ENCODE measurements around the gene PTHLH.

The PTHLH gene

DNA sequence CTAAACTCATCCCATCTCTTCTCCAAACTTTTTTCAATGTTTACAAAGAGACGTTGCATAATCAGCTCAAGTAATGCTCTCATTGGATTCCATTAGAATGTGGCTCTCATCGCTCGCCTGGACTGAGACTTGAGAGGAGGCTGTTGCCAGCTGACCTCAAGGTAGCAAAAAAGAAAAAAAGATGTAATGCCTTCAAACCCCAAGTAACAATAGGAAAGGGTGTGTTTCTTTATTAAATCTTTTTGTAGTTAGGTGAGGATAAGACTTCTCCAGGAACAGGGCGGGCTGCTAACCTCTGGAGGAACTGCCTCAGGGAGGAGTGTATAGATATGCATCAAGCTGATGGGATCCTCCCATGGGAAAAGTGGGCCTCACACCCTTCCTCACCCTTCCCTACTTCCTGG lies 956 bp upstream of the PTHLH start:
- DNase-seq = no peak

- no peak for DNase-seq
Observed at GRCh38 chr12:27971606-27972005, 927 bp downstream of the PTHLH start.

DNA sequence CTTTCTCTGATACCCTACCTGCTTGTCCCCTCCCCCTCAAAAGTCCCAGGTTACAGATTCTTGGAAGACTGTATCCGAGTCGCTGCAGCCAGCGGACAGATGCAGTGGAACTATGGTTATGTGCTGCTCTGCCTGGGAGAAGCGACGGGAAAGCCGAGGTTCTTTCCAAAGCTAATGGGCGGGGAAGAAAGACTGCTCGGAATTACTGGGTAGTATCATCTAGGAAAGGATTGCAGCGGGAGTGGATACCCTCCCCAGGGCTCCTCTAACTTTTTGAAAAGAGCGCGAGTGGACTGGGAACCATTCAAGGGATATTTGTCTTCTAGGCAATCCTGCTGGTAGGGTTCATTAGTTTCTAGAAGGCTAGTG lies 1.4 kb downstream of the PTHLH start:
- DNase-seq = no peak

DNA sequence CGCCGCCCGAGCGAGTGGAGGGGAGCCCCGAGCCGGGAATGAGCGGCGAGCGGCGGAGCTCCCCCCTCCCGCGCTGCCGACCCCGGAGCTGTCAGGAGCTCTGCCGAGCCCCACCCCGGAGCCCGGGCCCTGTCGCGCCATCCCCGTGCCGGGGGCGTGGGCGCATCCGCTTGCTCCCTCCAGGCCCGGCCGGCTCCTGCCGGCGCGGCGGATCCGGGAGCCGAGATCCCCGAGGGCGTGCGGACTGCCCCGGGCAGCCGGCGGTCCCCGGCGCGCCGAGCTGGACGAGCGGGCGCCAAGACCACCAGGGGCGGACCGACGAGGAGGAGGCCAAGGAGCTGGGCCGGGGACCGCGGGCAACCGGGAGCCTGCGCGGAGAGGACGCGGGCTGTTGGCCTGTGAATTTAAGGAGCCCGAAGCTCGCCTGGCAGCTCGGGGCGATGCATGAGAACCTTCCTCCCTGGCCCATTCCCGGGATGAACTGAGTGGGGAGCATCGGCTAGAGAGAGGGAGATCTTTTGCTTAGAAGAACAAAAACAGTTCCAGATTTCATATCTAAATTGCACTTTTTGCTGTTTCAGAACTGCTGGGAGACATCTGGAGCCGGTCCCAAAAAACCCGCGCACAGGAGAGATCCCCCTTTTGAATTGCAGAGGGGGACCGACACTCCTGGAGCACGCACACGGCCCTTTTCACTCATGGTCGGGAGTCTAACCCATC lies 2.0 kb downstream of the PTHLH start:
- peak; percentile 15 for DNase-seq

DNA sequence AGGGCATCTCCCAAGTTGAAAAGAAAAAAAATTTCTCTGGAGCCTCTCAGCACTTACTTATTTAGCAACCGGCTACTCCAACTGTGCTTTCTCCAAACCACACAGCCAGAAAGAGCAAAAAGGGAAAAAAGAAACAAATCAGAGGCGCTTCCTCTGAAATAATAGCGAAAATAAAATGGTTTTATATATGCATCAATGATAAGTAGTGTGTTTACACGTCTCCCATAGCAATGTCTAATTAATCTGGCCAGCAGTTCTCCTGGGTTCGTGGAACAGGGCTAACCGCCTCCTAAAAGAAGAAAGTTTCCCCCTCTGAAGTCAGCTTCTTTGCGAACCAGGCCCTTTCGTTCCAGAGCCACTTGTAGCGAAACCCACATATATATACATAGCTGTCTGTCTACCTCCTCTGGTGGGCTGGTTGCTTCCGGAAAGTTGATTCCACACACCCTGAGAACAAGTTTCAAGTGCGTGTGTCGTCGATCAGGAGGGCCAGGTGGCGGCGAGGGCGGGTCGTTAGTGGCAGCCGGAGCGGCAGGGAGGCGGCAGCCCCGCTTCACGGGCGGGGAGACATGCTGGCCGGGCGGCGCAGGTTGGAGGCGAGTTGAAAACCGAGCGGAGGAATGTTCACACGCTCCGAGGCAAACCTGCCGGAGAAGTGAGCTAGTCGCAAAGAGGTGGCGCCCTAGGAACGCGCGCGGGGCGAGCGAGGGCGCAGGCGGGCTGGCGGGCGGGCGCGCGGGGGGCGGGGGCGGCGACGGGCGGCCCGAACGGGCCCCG lies 2.7 kb downstream of the PTHLH start:
- peak; percentile 75 for DNase-seq

- DNase-seq = peak; percentile 33
Observed at GRCh38 chr12:27968972-27969623, 3.4 kb downstream of the PTHLH start.

DNA sequence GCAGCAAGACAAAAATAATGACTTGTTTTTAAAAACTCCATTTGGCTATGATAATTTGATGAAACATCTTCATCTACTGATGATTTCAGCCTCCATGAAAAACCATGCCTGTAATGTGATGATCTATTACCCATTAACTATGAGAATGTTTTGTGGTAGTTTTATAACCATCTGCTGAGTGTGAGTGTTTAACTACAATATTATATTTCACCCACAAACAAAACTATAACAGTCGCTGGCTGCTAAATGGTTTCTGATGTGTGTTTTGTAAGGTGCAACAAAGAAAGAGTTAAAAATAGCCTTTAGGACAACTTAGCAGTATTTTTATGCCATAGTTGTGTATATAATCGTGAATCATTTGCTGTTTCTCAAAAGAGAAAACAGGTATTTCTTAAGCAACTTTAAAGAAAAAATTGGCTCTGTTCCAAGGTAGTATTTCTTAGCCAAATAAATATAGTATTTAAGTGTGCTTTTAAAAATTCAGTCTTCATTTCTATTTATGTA lies 4.9 kb downstream of the PTHLH start:
- DNase-seq = no peak

- no peak for DNase-seq
Observed at GRCh38 chr12:27966870-27967269, 5.7 kb downstream of the PTHLH start.

DNA sequence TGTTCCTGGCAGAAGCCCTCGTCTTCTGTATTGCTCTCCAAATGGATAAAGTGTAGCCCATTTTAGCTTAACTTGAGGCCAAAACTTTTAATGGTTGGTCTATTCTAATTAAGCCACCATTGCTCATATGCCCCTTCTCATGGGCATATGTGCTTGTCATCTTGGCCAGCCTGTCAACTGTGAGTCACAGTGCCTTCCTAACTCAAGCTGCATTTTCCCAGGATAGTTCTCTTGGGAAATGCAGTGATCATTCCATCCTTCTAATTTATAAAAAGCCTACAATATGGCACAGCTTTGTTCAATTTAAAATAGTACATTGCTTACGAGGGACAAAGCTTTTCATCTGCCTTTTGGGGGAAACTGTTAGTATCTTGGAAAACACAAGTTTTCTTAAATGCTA lies 6.6 kb downstream of the PTHLH start:
- DNase-seq = no peak

DNA sequence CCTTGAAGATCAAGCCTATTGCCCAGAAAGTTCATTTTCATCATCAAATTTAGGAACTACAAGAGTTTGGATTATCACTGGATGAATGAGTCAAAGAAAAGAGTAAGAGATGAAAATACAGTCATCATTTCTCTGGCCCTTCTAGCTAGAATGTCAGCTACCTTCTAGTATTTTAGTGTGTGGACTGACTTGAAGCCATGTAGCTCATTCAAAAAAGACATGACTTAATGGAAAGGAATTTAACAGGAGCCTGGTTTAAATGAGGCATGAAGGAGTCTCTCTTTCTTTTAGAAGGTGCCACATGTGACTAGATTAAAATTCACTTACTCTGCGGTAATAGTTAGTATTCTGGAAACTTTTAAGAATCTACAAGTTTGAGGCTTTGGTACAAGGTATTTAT lies 7.1 kb downstream of the PTHLH start:
- no peak for DNase-seq

GRCh38 chr12:27964123-27964522 lies 8.4 kb downstream of the PTHLH start:
- DNase-seq = no peak

- no peak for DNase-seq
Observed at GRCh38 chr12:27960821-27961220, 11.7 kb downstream of the PTHLH start.

- no peak for DNase-seq
Observed at GRCh38 chr12:27958675-27959074, 13.9 kb downstream of the PTHLH start.

DNA sequence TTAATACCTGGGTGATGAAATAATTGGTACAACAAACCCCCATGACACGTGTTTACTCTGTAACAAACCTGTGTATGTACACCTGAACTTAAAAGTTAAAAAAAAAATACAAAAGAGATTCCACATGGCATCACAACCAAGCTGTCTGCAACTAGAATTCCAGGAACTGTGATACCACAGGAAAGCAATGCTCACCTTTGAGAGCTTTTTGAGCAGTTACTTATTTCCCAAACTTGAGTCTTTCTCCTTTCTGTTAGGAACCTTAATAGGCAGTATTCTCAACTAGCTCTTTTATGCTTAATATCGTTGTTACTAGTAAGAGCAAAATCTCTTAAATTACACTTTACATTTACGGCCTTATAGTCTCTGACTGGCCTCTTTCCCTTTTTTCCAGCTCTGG lies 15.2 kb downstream of the PTHLH start:
- no peak for DNase-seq

GRCh38 chr12:27953817-27954216 lies 18.7 kb downstream of the PTHLH start:
- DNase-seq = no peak

DNA sequence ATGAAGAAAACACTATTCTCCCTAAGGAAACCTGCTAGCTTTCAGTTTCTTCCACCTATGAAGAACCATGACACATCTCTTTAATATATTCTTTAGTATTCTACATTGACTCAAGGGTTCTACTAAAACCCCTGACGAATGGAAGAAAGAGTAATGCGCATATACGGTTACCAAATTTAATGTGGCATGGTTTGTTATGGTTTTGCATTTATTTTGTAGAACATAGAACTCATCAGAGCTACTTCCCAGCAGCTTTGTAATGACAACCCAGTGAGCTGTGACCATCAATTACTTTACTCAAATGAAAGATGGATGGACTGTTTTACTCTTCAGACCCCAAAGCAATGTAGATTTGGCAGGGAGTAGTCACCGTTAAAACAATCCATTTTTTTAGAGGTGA lies 19.2 kb downstream of the PTHLH start:
- no peak for DNase-seq

- no peak for DNase-seq
Observed at GRCh38 chr12:27952510-27952909, 20.0 kb downstream of the PTHLH start.

DNA sequence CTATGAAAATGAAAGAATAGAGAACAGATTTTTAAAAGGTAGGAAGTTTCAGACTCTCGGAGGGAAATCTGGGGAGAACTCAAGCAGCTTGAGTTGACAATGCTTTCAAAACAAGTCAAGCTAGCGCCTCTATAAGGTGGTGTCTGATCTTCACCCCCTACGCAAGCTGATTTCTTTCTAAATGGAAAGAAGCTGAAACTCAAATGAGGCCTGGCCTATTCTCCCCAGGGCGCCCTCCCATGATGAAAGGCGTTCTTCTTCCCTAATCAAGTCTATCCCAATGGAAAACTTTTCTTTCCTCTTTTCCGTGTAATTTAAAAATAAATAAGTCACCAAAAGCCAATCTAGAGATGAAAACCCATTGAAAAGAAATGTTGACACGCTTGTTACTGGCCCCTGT lies 20.6 kb downstream of the PTHLH start:
- no peak for DNase-seq

DNA sequence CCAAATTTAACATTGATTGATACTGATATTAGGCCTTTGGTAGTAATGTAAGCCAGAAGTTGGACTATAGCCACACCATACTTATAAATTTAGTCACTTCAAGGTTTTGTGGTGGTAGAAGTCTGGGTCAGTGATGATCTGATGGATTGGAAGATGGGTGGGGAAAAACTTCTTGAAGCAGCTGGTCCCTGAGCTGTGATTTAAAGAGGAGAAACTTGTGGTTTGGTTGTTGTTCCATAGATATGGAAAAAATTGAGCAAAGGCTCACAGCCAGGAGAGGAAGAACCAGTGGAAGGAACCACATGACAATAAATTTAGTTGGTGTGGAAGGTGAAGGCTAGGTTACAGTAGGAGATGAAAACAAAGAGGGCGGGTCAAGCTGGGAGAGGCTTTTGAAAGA lies 26.1 kb downstream of the PTHLH start:
- no peak for DNase-seq

DNA sequence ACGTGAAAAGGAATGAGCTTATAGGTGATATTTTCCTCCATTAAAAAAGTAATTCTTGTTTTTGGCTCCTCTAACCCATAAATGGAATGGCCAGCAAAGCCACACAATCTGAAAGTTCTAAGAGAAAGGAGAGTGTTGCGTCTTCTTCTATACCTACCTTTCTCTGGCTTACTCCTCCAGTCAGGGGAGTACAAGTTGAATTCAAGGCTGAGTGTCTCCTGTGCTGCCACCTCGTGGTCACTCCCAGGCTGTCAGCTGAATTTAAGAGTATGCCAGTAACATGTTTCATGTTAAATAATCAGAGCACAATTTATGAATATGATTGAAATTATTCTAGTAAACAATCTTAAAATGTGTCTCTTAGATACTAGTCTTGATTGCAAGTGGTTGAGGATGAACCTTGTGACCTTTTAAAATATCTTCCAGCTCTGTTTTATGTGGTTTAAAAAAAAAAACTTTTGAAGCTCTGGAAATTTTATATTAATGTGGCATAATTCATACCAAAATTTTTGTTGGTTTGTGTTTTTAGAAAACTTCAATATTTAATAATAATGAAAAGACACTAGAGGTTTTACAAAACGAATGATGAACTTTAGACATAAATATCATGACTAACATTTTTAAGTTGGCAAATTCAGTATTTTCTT lies 31.7 kb downstream of the PTHLH start:
- peak; percentile 86 for DNase-seq

DNA sequence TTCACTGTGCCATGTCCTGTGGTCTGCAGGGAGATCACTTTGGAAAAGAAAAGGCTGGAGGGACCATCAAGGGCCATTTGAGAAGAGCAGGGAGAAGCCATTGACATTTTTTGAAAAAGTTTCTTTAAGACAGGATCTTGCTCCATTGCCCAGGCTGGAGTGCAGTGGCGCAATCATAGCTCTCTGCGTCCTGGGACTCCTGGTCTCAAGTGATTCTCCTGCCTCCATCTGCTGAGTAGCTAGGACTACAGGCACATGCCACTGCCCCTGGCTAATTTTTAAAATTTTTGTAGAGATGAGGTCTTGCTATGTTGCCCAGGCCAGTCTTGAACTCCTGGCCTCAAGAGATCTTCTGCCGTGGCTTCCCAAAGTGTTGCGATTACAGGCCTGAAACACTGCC lies 32.3 kb downstream of the PTHLH start:
- no peak for DNase-seq

DNA sequence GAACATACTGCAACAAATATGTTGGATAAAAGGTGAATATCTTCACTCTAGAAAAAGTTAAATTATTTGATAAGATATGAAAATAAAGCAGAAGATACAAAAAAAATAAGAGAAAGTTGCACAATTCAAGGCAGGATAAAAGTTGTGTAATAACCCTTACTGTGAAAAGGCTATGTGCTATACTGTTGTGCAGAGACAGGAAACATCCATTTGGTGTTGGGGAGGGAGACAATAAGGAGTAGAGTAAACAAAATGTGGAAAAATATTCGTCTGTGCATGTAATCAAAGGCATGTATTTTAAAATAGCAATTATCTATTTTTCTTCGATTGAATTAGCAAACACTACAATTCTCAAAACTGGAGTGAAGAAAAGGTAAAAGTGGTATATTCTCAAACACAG lies 34.8 kb downstream of the PTHLH start:
- DNase-seq = peak; percentile 23

DNA sequence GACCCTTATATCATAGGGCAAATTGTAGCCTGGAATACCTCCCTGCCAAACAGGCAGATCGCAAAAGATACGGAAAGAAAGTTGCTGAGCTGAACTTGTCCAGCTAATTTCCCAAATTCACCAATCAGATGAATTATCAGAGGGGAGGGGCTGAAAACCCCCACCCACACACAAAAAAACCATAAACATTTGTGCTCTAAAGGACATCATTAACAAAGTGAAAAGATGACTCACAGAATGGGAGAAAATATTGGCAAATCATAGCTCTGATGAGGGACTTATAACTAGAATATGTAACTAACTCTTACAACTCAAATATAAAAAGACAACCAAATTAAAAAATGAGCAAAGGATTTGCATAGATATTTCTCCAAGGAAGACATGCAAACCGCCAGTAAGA lies 36.3 kb downstream of the PTHLH start:
- DNase-seq = no peak

DNA sequence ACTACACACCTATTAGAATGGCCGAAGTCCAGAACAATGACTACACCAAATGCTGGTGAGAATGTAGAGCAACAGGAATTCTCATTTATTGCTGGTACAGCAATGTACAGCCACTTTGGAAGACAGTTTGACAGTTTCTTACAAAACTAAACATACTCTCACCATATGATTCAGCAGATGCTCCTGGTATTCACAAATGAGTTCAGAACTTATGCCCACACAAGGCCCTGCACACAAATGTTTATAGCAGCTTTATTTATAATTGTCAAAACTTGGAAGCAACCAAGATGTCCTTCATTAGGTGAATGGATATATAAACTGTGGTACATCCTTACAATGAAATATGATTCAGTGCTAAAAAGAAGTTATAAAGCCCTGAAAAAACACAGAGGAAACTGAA lies 38.3 kb downstream of the PTHLH start:
- DNase-seq = no peak
